A549 treated with DMSO at 1 μM for 4 hours (cell line): Measurements from ENCODE around the gene ANKRD49. TPM values are rescaled to one million over a fixed set of nuclear protein-coding genes. Genes with fewer than 3 reads are reported as not detected.

ENCODE experiments used
- total RNA-seq: library from RNA; stranded (reverse); fragments of 200-300 nt; extraction: Qiagen RNA extraction; gene quantifications from 5 replicates; pipeline ENCODE4 v1.2.3, GENCODE V29; 2022; ENCODE audit warnings: low read depth

Gene ANKRD49
- 5.6 to 8.0 TPM (median 6.8 TPM) in 5 replicates for total RNA-seq

DNA sequence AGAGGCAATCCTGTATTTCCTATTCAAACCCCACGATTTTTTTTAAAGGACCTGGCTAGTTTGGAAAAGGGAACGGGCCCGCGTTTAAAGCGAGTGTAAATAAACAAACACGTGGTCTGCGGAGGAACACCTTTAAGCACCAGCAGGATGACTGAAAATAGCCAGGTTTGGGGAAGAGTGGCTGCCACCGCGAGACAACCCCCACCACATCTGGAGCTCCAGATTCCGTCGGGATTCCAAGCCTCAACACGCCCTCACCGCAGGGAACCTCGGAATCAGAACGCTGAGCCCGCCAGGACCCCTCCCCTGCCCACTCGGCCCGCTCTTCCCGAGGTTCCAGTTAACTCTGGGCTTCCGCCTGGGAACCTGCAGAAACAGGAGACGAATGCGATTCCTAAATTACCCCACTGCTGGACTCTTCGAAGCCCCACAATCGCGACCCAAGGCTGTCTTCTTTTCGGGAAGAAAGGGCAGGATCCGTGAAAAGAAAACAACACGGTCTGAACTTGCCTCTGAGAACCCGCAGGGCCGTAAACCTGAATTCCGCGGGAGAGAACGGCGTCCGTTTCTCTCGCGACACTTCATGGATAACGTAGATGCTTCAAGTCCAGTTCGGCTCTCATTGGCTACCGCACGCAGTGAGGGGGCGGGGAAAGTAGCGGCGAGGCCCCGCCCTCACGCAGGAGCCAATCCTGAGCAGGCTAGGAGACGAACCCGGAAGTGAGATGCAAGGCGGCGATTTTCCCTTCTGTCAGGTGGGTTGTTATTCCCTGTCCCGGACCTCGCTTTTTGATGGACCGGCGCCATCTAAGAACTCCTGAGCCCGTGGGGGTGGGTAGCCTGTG, at the start of gene ANKRD49, which contains the start of gene MRE11:
Gene ANKRD49, plus strand, starts transcription at position 704 of the 845 bp plus-strand sequence. CDS start 2,710 bp downstream, outside the sequence.
Gene MRE11, minus strand, starts transcription at position 564 of the 845 bp plus-strand sequence. CDS start 1,043 bp downstream, outside the sequence.

GRCh38 chr11:94511932-94512781, 18.4 kb downstream of the ANKRD49 start, which contains the start of gene C11orf97:
C11orf97 (plus strand) TSS chr11:94512461; CDS start chr11:94512529, 68 bp downstream.

DNA sequence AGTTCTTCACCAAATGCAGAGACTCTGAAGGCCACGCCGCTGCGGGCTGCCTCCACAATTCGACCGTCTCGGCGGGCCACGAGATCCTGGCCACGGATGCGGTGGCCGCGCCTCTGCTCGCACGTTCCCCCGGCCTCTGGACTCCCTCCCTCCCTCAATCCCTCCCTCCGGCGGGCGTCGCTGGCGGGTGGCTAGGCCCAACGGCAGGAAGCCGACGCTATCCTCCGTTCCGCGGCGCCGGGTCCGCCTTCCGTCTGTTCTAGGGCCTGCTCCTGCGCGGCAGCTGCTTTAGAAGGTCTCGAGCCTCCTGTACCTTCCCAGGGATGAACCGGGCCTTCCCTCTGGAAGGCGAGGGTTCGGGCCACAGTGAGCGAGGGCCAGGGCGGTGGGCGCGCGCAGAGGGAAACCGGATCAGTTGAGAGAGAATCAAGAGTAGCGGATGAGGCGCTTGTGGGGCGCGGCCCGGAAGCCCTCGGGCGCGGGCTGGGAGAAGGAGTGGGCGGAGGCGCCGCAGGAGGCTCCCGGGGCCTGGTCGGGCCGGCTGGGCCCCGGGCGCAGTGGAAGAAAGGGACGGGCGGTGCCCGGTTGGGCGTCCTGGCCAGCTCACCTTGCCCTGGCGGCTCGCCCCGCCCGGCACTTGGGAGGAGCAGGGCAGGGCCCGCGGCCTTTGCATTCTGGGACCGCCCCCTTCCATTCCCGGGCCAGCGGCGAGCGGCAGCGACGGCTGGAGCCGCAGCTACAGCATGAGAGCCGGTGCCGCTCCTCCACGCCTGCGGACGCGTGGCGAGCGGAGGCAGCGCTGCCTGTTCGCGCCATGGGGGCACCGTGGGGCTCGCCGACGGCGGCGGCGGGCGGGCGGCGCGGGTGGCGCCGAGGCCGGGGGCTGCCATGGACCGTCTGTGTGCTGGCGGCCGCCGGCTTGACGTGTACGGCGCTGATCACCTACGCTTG, 50.2 kb downstream of the ANKRD49 start, which contains the start of gene FUT4:
Gene FUT4, plus strand, starts transcription at position 227 of the 951 bp plus-strand sequence. Its CDS starts 213 bp downstream, at position 440.

Other genes with a start within 250 kb of the ANKRD49 start
- gene IZUMO1R, start 189.4 kb upstream of the ANKRD49 start, total RNA-seq = not detected in 5 replicates
- 0.03 to 0.16 TPM (median 0.07 TPM) in 5 replicates for gene GPR83, start 92.6 kb upstream of the ANKRD49 start, total RNA-seq
- gene MRE11, start 140 bp upstream of the ANKRD49 start, total RNA-seq = 14.1 to 19.1 TPM (median 16.5 TPM) in 5 replicates
- not detected in 5 replicates for gene C11orf97, start 18.5 kb downstream of the ANKRD49 start, total RNA-seq
- gene FUT4, start 49.9 kb downstream of the ANKRD49 start, total RNA-seq = 2.3 to 2.9 TPM (median 2.7 TPM) in 5 replicates
- 0.15 to 0.44 TPM (median 0.21 TPM) in 4 of 5 replicates, not detected in the other for gene PIWIL4, start 73.4 kb downstream of the ANKRD49 start, total RNA-seq